Activated T-cell treated with anti-CD3 and anti-CD28 coated beads, Interleukin-2, amount 50 U/mL, for 4 hours (primary cell): ENCODE measurements around the gene FGF22. TPM values are rescaled to one million over a fixed set of nuclear protein-coding genes. Genes with fewer than 3 reads are reported as not detected.
A peak's percentile ranks its signal among the peaks of the same experiment; 100 is the strongest.
"Not testable (repeated sequence)": the region's sequence is repeated elsewhere in the genome, so short reads cannot be mapped to it uniquely, and the experiment has no call there.

ENCODE experiments used
- ATAC-seq, 2 donors: fragments of 200-7000 bp; cut with Tn5 transposase; one replicate each; pipeline ENCODE4 v1.10.0; 2021
- DNase-seq: peaks from one replicate; pipeline ENCODE4 v3.0.0-alpha.2; 2020
- H3K27me3 Mint-ChIP-seq: one replicate; pipeline ENCODE4 v1.8.0; 2021; ENCODE audit warnings: low read depth, mixed read lengths
- H3K36me3 Mint-ChIP-seq: one replicate; pipeline ENCODE4 v1.8.0; 2022; ENCODE audit warnings: mixed read lengths; ENCODE audit not compliant: insufficient read depth
- H3K4me1 Mint-ChIP-seq: one replicate; pipeline ENCODE4 v1.8.0; 2021; ENCODE audit warnings: low read depth, mixed read lengths
- H3K4me3 Mint-ChIP-seq: one replicate; pipeline ENCODE4 v1.8.0; 2021; ENCODE audit warnings: mild to moderate bottlenecking, moderate library complexity, mixed read lengths
- H3K9me3 Mint-ChIP-seq: one replicate; pipeline ENCODE4 v1.8.0; 2021; ENCODE audit warnings: mixed read lengths
- total RNA-seq, 3 donors: library from RNA; stranded (reverse); gene quantifications; one replicate each; pipeline ENCODE4 v1.2.1, GENCODE V29; 2021

The FGF22 gene
- total RNA-seq, 3 donors from 2014 or later = not detected

- DNase-seq (peak; percentile 68), ATAC-seq (peak; percentile 36 to 37)
- H3K4me3 Mint-ChIP-seq = peak overlapping the region; percentile 96
- no peaks in the 10 kb centered on the region for H3K27me3 Mint-ChIP-seq
- H3K36me3 Mint-ChIP-seq = peaks cover 3% of the 10 kb centered on the region
- no peaks in the 10 kb centered on the region for H3K9me3 Mint-ChIP-seq
- peaks cover 40% of the 10 kb centered on the region for H3K4me1 Mint-ChIP-seq
Observed at GRCh38 chr19:662207-662961, 22.7 kb downstream of the FGF22 start.

DNA sequence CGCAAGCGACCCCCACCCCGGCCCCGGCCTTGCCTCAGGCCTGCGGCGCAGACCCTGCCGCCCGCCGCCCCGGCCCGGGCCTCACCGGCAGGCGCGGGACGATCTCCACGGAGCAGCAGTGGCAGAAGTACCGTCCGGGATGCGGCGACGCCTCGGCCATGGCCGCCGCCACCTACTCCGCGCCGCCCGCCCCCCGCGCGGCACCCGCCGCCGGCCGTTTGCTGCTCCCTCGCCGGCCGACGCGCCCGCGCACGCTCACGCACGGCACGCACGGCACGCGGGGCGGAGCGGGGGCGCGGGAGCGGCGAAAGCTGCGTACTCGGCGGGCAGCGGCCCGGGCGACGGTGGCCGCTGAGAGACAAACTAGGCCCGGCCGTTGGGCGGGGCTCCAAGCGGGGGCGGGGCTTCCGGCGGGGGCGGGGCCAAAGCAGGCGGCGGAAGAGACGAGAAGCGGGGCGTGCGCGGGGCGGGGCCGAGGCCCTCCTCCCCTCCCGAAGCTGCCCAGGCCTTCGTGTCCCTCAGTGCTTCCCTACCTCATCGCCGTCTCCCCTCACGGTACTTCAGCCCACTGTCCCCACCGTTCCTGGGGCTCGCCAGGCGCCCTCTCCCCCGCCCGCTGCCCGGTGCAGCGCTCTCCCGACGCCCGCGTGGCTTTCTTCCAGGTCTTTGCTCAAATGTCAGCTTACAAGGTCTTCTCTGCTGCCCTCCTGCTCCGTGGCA lies 23.4 kb downstream of the FGF22 start, which contains the start of gene RNF126:
Gene RNF126, minus strand, starts transcription at position 253 of the 720 bp plus-strand sequence. Its CDS starts 93 bp downstream, at position 160.
- peaks cover 35% of the 10 kb centered on the region for H3K4me1 Mint-ChIP-seq
- no peaks in the 10 kb centered on the region for H3K9me3 Mint-ChIP-seq
- DNase-seq (peak; percentile 94), ATAC-seq (peak; percentile 55 to 60)
- no peaks in the 10 kb centered on the region for H3K27me3 Mint-ChIP-seq
- H3K4me3 Mint-ChIP-seq = peak within 1 kb of the TSS; percentile 96
- H3K36me3 Mint-ChIP-seq = peaks cover 3% of the 10 kb centered on the region

GRCh38 chr19:663682-664117 lies 24.0 kb downstream of the FGF22 start:
- Mint-ChIP-seq H3K4me1 (peaks cover 32% of the 10 kb centered on the region), H3K4me3 (peak overlapping the region; percentile 75), H3K9me3 (no peaks in the 10 kb centered on the region), H3K27me3 (no peaks in the 10 kb centered on the region), H3K36me3 (peaks cover 3% of the 10 kb centered on the region)
- DNase-seq (no peak), ATAC-seq (no peak)

DNA sequence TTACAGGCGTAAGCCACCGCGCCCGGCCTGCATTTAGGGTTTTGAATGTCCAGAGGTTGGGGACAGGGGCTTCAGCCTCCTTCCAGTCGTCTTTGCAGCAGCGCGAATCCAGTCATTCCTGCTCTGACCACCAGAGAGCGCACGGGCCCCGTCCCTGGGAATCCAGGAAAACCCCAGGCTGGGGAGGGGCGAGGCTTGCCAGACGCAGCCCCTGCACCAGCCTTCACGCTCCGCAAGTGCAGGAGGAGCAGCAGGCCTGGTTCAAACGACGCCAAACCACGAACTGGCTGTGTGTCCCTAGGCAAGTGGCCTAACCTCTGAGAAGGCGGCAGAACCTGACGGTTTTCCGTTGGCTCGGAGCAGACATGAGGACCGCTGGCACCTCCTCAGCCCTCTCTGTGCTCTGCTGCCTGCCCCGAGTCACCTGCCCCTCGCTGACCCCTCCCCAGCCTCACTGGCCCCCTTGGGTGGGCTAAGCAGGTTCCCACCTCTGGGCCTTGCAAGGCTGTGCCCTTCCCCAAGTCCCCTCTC lies 25.3 kb downstream of the FGF22 start:
- Mint-ChIP-seq H3K9me3 (no peaks in the 10 kb centered on the region), H3K36me3 (peaks cover 1% of the 10 kb centered on the region), H3K4me3 (peak overlapping the region; percentile 65), H3K27me3 (peaks cover 3% of the 10 kb centered on the region), H3K4me1 (peaks cover 22% of the 10 kb centered on the region)
- peak; percentile 83 for DNase-seq
- ATAC-seq = no peak

DNA sequence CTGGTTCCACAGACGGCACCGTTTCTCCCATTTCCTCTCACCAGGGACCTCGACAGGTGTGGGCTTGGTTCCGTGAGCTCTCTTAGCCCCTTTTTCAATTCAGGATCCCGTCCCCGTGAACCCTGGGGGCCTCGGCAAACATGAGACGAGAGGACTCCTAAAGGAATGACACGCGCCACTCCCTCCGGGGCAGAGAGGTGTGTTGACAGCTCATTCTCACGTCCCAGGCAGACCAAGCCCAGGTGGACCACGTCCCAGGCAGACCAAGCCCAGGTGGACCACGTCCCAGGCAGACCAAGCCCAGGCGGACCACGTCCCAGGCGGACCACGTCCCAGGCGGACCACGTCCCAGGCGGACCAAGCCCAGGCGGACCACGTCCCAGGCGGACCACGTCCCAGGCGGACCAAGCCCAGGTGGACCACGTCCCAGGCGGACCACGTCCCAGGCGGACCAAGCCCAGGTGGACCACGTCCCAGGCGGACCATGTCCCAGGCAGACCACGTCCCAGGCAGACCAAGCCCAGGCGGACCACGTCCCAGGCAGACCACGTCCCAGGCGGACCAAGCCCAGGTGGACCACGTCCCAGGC lies 27.4 kb downstream of the FGF22 start:
- not testable (repeated sequence) for H3K27me3 Mint-ChIP-seq

GRCh38 chr19:668675-669434 lies 29.2 kb downstream of the FGF22 start:
- not testable (repeated sequence) for H3K27me3 Mint-ChIP-seq, ATAC-seq

More for the DNA sequence above, 27.4 kb downstream of the FGF22 start:
- peaks cover 13% of the 10 kb centered on the region for H3K4me1 Mint-ChIP-seq
- not testable (repeated sequence) for H3K36me3 Mint-ChIP-seq, ATAC-seq, H3K4me3 Mint-ChIP-seq, DNase-seq, H3K9me3 Mint-ChIP-seq

DNA sequence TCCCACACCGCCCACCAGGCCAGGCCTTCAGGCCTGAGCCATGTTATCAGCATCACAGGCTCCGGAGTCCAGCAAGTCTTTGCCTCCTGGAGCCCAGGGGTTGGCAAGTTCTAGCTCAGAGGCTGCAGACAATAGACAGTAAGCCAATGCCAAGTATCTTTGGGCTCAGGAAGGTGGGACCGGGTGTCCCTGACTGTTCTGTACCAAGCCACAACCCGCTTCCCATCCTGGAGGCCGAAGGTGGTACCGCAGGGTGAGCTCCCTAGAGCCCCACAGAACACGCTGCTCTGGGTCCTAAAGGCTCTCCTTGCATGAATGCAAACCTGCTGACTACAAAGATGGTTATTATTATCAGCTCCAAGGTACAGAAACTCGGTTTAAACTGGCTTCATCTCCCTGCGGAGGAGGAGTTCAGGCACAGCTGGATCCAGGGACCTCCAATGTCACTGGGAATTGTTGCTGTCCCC lies 31.0 kb downstream of the FGF22 start:
- peak in 1 of 2 donors; percentile 46 for ATAC-seq
- DNase-seq = no peak
- H3K27me3 Mint-ChIP-seq = peaks cover 18% of the 10 kb centered on the region
- H3K36me3 Mint-ChIP-seq = no peaks in the 10 kb centered on the region
- no peaks in the 10 kb centered on the region for H3K9me3 Mint-ChIP-seq
- H3K4me1 Mint-ChIP-seq = peaks cover 2% of the 10 kb centered on the region
- no peak overlapping the region for H3K4me3 Mint-ChIP-seq

More at GRCh38 chr19:668675-669434, 29.2 kb downstream of the FGF22 start:
- not testable (repeated sequence) for H3K36me3 Mint-ChIP-seq, H3K4me3 Mint-ChIP-seq, DNase-seq, H3K9me3 Mint-ChIP-seq, H3K4me1 Mint-ChIP-seq

GRCh38 chr19:674282-675151 lies 34.8 kb downstream of the FGF22 start:
- DNase-seq = no peak
- peaks cover 24% of the 10 kb centered on the region for H3K27me3 Mint-ChIP-seq
- ATAC-seq = no peak
- H3K4me1 Mint-ChIP-seq = peaks cover 6% of the 10 kb centered on the region
- H3K4me3 Mint-ChIP-seq = no peak overlapping the region
- no peaks in the 10 kb centered on the region for H3K9me3 Mint-ChIP-seq
- H3K36me3 Mint-ChIP-seq = no peaks in the 10 kb centered on the region

DNA sequence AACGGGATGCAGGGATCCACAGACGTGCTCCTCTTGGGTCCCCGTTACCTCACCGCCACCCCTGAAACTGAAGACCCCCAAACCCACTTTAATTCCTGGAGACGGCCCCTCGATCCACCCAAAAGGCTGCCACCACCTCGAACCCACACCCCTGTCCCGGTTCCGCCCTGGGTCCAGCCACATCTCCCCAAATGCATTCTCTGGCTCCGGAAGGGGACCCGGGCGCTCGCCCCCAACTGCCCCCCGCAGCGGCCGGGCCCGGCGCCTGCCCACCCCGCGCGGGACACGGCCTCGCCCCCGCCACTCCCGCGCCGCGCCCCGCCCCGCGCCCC lies 36.3 kb downstream of the FGF22 start:
- Mint-ChIP-seq H3K9me3 (no peaks in the 10 kb centered on the region), H3K36me3 (no peaks in the 10 kb centered on the region), H3K27me3 (peaks cover 24% of the 10 kb centered on the region), H3K4me1 (peaks cover 6% of the 10 kb centered on the region), H3K4me3 (no peak overlapping the region)
- DNase-seq (no peak), ATAC-seq (no peak)

DNA sequence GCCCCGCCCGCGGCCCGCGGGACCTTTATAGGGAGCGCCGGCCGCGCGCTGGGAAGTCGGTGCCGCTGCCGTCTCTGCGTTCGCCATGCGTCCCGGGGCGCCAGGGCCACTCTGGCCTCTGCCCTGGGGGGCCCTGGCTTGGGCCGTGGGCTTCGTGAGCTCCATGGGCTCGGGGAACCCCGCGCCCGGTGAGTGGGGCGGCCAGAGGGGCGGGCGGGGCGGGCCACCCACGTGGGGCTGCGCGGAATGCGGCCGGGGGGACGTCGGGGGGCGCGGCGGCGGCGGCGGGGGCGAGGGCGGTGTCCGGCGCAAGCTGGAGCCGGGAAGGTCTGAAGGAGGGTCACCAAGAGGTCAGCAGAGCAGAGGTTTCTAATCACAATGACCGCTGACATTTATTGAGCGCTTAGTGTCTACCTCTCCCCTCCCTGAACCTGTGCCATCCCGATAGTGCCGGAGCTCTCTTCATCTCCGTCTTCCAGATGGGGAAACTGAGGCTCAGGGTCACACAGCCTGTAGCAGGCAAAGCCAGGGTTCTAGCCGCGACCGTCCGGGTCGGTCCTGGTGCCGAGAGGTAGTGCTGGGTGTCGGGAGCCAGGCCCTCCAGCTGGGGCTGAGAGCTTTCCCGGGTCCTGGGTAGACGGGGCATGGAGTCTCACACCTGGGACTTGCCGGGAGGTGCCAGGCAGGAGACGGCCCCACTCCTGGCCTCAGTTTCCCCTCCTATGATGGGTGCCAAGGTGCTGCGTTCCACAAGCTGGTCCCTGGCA lies 36.8 kb downstream of the FGF22 start, which contains the start of gene FSTL3:
Gene FSTL3, plus strand, starts transcription at position 54 of the 767 bp plus-strand sequence. Its CDS starts 32 bp downstream, at position 86.
- Mint-ChIP-seq H3K27me3 (peaks cover 24% of the 10 kb centered on the region), H3K4me3 (no peak within 1 kb of the TSS), H3K36me3 (no peaks in the 10 kb centered on the region), H3K9me3 (no peaks in the 10 kb centered on the region), H3K4me1 (peaks cover 6% of the 10 kb centered on the region)
- DNase-seq = no peak
- ATAC-seq = no peak

- H3K9me3 Mint-ChIP-seq = no peaks in the 10 kb centered on the region
- DNase-seq (no peak), ATAC-seq (no peak)
- peaks cover 24% of the 10 kb centered on the region for H3K27me3 Mint-ChIP-seq
- no peak overlapping the region for H3K4me3 Mint-ChIP-seq
- H3K36me3 Mint-ChIP-seq = no peaks in the 10 kb centered on the region
- H3K4me1 Mint-ChIP-seq = peaks cover 6% of the 10 kb centered on the region
Observed at GRCh38 chr19:677201-677600, 37.5 kb downstream of the FGF22 start.

DNA sequence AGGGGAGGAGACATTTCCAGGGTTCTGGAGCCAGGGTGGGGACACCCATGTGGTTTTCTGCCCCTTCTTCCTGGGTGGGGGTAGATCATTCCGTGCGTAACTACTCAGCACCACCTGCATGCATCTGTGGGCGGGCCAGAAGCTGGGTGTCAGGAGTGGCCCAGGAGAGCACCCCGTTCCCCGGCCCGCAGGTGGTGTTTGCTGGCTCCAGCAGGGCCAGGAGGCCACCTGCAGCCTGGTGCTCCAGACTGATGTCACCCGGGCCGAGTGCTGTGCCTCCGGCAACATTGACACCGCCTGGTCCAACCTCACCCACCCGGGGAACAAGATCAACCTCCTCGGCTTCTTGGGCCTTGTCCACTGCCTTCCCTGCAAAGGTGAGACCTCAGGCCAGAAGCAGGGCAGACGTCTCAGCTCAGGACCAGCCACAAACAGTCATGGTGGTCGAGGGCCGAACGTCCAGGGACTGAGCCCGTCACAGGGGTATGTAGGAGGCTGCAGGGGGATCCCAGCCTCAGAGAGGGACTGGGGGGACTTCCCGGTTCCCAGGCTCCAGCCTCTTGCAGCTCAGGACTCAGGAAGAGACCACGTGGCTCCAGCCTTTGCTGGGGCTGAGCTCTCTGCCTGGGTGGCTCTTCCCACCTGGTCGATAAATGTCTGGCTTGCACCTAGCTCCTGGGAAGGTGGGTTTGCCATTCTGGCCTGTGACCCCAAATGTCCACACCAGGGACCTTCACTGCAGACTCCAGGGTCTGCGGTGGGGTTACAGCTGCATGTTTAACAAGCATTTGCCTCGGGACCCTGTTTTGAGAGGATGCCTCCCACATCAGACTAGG lies 38.1 kb downstream of the FGF22 start:
- no peak overlapping the region for H3K4me3 Mint-ChIP-seq
- peaks cover 24% of the 10 kb centered on the region for H3K27me3 Mint-ChIP-seq
- ATAC-seq = no peak

More for the DNA sequence above, 38.1 kb downstream of the FGF22 start:
- DNase-seq = no peak
- peaks cover 6% of the 10 kb centered on the region for H3K4me1 Mint-ChIP-seq
- H3K9me3 Mint-ChIP-seq = no peaks in the 10 kb centered on the region
- H3K36me3 Mint-ChIP-seq = no peaks in the 10 kb centered on the region
